ENCODE measurements around the gene C4orf50.

The C4orf50 gene

DNA sequence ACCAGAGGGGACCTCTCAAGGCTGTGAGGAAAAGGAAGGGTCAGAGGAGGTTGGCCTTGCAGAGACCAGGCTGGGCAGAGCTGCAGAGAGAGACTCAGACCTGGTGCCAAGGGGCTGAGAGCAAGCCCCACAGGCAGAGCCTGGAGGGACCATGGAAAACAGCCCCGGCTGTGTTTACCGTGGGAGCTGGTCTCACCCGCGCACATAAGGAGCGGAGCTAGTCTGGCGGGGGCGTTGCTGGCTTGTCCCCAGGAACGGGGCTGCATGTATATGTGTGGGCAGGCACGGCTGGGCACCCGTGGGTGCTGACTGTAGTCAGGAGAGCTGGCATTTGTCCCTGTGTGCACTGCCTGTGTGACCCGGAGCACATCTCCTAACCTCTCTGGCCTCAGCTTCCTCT lies 45.7 kb downstream of the C4orf50 start:
- no peak for DNase-seq (ENCODE audit: low read depth in 1 of 2, low spot score in 1 of 2)

DNA sequence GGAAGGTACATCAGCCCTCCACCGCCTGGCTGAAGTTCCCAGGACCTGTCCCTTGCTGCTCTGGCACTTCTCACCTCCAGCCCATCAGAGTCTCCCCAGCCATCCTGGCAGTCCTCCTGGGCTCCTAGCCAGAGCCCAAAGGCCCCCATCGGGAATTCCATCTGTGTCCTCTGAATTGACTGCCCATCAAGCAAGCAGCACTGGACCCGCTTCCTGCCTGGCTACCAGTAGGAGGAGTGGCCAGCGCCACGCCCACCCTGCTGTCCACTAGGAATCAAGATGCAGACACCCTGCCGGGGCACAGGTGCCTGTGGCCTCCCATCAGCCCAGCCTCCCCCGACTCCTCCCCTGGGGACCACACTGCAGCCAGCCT lies 47.2 kb downstream of the C4orf50 start:
- no peak for DNase-seq (ENCODE audit: low read depth in 1 of 2, low spot score in 1 of 2)

- no peak for DNase-seq (ENCODE audit: low read depth in 1 of 2, low spot score in 1 of 2)
These were observed 47.7 kb downstream of the C4orf50 start for GRCh38 chr4:5970381-5971077.

- no peak for DNase-seq (ENCODE audit: low read depth in 1 of 2, low spot score in 1 of 2)
These were observed 48.5 kb downstream of the C4orf50 start for GRCh38 chr4:5969777-5970176.

DNA sequence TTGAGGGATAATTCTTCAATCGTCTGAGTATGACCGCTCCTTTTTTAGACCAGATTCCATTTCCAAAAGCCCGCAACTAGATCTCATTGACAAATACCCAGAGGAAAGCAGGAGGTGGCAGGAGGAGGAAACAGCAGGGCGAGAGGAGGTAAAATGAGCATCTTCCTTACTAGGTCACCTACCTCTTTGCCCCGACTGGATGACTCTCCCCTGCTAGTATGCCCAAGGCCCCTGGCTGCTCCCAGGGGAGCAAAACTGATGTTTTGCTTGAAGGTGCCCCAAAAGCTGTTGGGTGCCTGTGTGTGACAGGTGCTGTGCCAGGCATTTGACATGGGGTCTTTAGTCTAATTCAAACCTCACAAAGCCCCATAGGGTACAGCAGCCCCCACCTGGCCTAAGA lies 48.9 kb downstream of the C4orf50 start:
- no peak for DNase-seq (ENCODE audit: low read depth in 1 of 2, low spot score in 1 of 2)

DNA sequence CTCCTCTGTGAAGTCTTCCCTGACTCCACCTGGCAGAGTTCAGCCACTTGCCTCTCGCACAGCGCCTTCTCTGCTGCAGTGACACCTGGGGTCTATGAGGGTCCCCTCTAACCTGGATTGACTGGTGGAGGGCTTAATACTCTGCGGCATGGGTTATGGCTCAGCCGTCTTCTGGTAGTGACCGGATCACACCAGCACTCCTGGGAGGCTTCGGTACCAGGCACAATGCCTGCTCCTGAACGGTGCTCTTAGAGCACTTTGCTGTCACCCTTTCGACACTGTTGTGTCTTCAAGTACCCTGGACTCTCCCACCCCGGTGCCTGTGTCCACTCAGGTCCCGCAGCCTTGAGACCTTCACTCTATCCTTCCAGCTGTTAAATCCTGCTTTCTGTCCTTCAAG lies 50.0 kb downstream of the C4orf50 start:
- no peak for DNase-seq (ENCODE audit: low read depth in 1 of 2, low spot score in 1 of 2)

DNA sequence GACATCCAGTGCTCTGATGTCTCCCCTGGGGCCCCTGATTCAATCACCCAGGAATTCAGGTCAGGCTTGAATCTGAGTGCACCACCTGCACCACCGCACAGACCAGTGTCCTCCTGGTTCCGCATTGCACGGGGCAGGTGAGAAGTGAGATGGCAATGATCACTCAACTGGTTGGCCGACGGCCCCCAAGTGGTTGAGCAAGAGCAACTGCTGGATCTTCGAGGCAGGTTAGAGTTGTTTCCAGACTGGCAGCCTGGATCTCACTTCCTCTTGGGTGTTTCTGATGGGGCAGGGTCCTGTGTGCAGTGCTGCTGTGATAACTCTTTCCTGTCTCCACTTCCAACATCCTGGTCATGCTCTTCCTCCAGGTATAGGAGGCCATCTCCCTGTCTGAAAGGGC lies 50.4 kb downstream of the C4orf50 start:
- DNase-seq (ENCODE audit: low read depth in 1 of 2, low spot score in 1 of 2) = no peak

GRCh38 chr4:5965225-5965624 lies 53.0 kb downstream of the C4orf50 start:
- DNase-seq (ENCODE audit: low read depth in 1 of 2, low spot score in 1 of 2) = no peak

DNA sequence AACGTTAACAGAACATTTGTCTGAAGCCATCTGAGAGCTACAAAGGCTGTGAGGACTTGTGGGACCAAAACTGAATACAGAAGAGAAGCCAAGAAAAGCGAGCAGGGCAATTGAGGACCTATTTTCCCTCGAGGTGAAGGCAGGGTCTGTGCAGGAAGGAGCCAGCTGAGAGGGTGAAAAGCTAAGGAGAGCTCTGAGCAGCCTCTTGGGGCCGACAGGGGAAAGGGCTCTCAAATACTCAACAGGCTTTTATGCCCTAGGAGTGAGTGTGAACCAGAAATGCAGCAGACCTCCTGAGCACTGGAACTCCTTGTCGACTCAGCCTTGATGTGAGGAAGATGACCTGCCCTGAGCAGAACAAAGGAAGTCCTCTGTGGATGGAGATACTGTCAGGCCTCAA lies 54.2 kb downstream of the C4orf50 start:
- no peak for DNase-seq (ENCODE audit: low read depth in 1 of 2, low spot score in 1 of 2)

DNA sequence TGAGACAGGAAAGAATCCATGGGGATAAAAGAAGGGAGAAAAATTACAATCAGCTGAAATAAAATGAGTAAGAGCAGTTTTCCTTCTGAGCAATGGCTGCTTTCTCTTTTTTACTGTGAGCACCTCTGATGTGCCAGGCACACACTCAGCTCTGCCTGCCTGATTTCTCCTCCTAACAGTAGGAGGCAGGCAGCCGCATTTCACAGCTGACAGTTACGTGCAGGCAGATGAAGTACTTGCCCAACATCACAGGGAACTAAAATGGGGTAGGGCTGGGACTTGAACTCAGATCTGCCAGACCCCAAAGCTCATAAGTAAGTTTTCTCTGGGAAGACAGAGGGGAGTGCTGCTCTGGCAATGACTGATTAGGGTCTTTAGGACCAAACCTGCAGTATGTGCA lies 54.6 kb downstream of the C4orf50 start:
- no peak for DNase-seq (ENCODE audit: low read depth in 1 of 2, low spot score in 1 of 2)

GRCh38 chr4:5962416-5962815 lies 55.8 kb downstream of the C4orf50 start:
- no peak for DNase-seq (ENCODE audit: low read depth in 1 of 2, low spot score in 1 of 2)

DNA sequence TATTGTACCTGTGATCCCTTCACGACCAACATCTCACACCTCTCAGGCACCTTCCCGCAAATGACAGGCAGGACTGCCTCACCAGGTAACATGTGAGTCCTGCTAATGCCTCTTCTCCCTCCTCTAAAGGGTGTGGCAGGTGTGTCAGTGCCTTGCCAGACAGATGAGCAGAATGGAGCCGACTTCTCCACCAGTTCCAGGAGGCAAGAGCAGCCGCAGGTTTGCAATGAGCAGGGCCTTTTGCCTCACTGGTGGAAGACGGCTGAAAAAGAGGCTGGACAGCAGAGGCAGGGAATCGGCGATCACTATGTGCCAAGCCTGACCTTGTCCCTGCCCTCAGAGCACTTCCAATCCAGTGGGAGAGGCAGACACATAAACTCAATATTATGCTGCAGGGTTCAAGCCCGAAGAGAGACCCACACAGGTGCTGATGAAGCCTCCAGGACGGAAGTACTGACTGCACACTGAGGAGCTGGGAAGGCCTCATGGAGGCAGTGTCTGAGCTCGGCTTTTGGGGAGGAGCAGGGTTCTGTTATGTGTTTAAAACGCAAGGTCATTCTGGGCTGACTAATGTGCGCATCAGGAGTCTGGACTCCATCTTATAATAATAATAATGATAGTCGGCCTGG lies 57.9 kb downstream of the C4orf50 start:
- no peak for DNase-seq (ENCODE audit: low read depth in 1 of 2, low spot score in 1 of 2)

DNA sequence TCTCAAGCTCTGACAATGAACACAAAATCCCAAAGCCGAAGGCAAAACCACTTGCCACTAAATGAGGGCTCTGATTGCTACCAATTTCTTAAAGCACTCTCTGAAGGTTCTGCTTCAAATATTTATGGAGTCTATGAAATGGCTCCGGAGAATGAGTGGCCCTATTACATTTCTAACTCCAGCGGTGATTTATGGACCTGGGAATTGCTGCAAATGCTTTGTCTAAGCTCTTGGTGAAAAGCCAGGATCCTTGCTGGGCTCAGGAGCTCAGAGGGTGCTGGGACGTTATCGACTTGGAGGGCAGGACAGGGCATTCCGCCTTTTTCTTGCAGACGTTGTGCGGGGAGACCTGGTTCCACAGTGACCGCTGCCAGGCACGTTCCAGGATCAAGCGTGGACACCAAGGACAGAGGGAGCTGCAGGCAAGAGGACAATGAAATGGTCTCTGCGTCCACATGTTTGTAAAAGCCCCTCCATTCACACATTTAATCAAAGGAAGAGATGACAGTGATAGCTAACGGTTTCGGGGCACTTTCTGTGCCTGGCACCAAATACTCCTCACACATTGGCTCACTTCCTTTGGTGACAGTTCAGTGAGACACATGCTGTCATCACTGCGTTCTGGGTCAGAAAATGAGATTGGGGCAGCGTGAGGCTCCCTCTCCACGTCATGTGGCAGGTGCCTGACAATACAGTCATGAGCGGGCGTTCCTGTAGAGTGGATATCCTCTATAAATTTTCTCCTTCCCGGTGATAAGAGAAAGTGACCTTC lies 58.8 kb downstream of the C4orf50 start:
- no peak for DNase-seq (ENCODE audit: low read depth in 1 of 2, low spot score in 1 of 2)

DNA sequence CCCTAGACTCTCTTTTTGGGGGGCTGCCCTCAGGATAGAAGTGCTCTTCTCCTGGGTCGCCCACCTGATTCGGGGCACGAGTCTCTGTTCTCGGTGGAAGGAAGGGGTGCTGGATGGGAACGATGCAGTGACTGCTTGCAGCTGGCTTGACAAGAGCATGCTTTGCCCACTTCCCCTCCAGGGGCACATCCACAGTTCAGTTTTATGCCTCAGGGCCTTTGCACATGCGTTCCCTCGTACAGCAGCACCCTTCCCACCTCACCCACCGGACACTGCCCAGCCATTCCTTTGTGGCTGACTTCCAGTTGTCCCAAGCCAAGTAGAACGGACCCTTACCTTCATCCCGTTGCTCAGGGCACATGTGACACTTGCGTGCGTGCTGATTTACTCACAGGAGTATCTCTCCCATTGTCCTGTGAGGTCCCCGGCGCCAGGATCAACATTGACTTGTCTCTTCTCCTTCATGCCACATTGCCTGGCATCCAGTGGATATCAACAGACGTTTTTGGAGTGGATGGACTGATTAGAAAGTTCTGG lies 60.0 kb downstream of the C4orf50 start:
- no peak for DNase-seq (ENCODE audit: low read depth in 1 of 2, low spot score in 1 of 2)

DNA sequence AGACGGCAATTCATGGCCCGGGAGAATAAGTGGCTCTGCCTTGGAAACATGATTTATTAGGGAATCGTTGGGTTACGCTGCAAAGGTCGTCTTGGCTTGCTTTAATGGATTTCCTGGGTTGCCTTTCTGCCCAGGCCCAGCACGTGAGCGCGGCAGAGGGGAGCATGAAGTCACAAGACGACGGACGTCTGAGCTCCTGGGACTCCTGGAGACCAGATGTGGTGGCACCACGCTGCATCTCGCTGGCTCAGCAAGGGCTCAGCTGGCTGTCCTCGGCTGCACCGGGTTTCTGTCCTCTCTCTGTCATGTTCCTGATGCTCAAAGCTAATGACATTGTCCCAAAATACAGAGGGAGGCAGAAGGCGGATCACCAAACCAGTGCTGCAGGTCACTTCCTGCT lies 61.2 kb downstream of the C4orf50 start:
- no peak for DNase-seq (ENCODE audit: low read depth in 1 of 2, low spot score in 1 of 2)

GRCh38 chr4:5956285-5957021 lies 61.8 kb downstream of the C4orf50 start:
- no peak for DNase-seq (ENCODE audit: low read depth in 1 of 2, low spot score in 1 of 2)

- DNase-seq (ENCODE audit: low read depth in 1 of 2, low spot score in 1 of 2) = no peak
These were observed 62.4 kb downstream of the C4orf50 start for GRCh38 chr4:5955856-5956255.

DNA sequence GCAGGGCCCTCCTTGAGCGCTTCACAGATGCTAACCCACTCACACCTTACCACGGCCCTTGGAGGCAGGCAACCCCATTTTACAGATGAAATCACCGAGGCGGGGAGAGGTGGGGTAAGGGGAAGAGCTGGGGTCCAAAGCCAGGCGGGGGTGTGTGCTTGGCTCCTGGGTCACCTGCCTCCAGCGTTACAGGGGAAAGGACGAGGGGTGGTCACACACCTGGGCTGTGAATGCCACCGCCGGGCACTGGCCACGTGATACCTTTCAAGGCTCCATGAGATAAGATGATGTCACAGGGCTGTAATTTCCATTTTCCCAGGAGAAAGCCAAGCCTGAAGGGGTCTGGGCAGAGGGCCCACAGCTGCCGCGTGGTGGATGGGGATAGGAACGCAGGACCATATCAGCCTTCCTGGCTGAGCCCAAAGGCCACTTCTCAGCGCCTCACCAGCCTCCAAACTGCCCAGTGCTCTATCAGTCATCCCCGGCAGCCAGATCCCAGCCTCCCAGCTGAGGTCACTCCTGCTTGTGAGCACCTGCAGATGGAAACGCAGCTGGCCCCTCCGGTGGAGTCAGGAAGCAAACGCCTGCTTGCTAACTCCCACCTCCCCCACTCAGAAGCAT lies 62.9 kb downstream of the C4orf50 start:
- DNase-seq (ENCODE audit: low read depth in 1 of 2, low spot score in 1 of 2) = no peak

DNA sequence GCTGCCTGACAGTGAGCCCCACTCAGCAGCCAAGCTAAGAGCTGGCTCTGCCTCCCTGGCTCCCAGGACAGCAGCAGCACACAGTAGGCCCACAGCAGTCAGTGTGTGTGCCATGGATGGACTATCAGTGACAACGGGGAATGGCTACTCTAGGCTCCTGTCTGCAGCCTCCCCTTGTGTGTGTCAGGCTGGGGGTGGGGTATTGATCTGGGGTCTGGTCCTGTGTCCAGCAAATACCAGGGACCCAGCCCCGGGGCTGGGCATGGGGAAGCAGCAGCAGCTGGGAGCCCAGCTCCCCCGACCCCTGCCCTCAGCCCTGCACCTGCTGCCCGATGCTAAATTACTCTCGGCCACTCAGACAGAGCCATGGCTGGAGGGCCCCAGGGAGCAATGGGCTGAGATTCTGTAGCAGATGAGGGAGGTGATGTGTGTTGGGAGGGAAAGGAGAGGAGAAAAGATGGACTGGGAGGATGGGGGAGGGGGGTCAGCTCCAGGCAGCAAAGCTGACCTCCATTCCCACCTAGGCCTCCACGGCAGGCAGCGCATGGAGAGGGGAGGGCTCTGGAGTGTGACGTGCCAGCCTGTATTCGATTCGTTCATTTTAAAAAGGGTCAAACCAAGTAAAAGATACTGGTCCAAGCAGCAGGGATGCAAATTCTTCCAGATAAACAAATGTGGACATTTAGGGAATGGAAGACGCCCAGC lies 64.0 kb downstream of the C4orf50 start:
- DNase-seq (ENCODE audit: low read depth in 1 of 2, low spot score in 1 of 2) = no peak
